Stimulated activated CD4-positive, alpha-beta T cell treated with anti-CD3 and anti-CD28 coated beads, Interleukin-4, amount 100 ng/mL, for 4 hours (primary cell): ENCODE results near the gene CHRNA3.
A peak's percentile ranks its signal among the peaks of the same experiment; 100 is the strongest.
"Not testable (repeated sequence)": the region's sequence is repeated elsewhere in the genome, so short reads cannot be mapped to it uniquely, and the experiment has no call there.

Source experiments
- DNase-seq, 2 experiments: peaks; one replicate each; pipeline ENCODE4 v3.0.0-alpha.2; 2020

CHRNA3 gene

GRCh38 chr15:78616506-78616905 is 4.3 kb downstream of the CHRNA3 start:
- DNase-seq: no peak

GRCh38 chr15:78615151-78615589 is 5.6 kb downstream of the CHRNA3 start:
- DNase-seq: no peak

GRCh38 chr15:78614021-78614420 is 6.8 kb downstream of the CHRNA3 start:
- DNase-seq: no peak

DNA sequence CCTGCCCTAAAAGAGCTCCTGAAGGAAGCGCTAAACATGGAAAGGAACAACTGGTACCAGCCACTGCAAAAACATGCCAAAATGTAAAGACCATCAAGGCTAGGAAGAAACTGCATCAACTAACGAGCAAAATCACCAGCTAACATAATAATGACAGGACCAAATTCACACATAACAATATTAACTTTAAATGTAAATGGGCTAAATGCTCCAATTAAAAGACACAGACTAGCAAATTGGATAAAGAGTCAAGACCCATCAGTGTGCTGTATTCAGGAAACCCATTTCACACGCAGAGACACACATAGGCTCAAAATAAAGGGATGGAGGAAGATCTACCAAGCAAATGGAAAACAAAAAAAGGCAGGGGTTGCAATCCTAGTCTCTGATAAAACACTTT is 11.2 kb downstream of the CHRNA3 start:
- DNase-seq: not testable (repeated sequence)

- DNase-seq: no peak
Observed at GRCh38 chr15:78605680-78606079, 15.1 kb downstream of the CHRNA3 start.

- no peak for DNase-seq
Observed at GRCh38 chr15:78605201-78605600, 15.6 kb downstream of the CHRNA3 start.

- no peak for DNase-seq
Observed at GRCh38 chr15:78604420-78604819, 16.4 kb downstream of the CHRNA3 start.

DNA sequence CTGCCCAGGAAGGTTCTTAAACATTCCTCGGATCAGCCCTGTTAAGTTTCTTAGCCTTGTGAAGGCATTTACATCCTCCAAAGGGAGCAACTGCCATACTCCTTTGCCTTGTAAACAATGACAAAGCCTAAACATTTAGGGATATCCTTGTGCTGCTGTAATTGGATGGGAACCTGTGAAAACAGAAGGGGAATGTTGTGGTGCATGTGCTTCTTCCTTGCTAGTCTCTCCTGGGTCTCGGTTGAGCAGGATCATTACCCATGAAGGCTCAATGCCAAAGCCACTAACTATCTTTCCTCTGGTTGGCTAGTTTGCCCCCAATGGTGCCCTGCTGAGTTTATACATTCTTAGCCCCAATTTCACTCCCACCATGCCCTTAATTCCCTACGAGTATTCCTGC is 17.3 kb downstream of the CHRNA3 start:
- no peak for DNase-seq

- DNase-seq: no peak
Observed at GRCh38 chr15:78599189-78599588, 21.6 kb downstream of the CHRNA3 start.

GRCh38 chr15:78598348-78598747 is 22.4 kb downstream of the CHRNA3 start:
- DNase-seq: no peak

GRCh38 chr15:78597583-78597982 is 23.2 kb downstream of the CHRNA3 start:
- no peak for DNase-seq

DNA sequence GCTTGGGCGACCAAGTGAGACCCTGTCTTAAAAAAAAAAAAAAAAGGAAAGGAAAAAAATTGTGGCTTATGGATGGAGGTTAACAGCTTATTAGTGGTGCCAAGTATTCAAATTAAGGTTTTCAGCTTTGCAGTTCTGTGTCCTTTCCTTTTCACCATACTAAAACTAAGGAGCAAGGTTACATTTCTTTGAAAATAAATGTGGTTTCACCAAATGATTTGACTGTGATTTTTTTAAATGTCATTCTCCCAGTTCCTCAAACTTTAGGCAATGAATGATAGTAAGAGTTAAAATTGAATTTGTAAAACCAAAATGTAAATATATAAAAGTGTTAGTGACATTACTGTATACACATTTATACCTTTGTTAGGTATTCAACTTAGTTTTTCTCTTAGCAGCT is 45.9 kb downstream of the CHRNA3 start:
- no peak for DNase-seq

DNA sequence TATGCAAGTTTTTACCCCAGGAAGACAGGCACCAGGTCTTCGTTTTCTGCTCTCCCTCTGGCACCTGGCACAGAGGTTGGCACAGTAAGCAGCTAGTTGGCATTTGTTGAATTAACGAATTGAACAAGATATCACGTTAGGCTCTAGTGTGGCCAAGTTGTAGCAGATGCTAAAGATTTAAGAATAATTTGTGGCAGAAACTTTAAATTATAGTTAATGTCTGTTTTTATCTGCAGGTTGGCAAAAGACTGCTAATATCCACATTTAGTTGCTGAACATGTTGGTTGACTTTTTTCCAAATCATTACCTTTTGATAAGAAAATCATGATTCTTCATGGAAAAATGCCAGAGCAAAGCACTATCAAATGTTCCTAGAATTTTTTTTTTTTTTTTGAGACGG is 47.4 kb downstream of the CHRNA3 start:
- no peak for DNase-seq

DNA sequence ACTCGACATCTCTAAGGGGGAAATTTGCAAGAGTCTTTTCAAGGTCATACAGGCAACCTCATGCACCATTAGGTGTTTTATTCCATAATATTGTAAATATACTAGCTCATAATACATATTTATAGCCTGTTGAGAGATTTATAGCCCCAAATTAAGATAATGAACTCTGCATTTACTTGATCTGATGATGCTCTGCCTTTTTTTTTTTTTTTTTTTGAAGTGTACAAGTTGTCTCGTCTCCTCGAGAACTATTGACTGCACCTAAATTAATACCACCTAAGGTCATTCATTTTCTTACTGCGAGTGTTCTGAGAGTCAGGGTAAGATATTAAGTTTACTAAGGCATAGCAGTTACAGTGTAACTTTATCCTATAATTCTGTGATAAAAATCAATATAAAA is 49.4 kb downstream of the CHRNA3 start:
- no peak for DNase-seq

GRCh38 chr15:78570710-78571109 is 50.1 kb downstream of the CHRNA3 start:
- DNase-seq: no peak

DNA sequence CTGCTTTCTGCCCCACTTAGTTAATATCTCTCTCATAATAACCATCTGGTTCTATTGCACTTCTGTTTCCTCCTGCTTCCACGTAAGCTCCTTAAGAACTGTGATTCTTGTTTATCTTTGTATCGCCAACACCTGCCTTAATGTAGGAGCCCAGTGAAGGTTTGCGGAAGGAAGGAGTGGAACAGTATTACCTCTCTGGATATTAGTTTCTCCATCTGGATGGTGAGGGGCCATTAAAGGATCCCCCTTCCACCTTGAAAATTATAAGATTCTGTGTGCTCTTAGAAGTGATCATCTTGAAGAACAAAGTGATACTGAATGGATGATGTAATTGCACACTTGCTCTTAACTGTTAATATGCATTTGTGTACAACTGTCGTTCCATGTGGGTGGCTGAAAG is 53.3 kb downstream of the CHRNA3 start:
- no peak for DNase-seq

DNA sequence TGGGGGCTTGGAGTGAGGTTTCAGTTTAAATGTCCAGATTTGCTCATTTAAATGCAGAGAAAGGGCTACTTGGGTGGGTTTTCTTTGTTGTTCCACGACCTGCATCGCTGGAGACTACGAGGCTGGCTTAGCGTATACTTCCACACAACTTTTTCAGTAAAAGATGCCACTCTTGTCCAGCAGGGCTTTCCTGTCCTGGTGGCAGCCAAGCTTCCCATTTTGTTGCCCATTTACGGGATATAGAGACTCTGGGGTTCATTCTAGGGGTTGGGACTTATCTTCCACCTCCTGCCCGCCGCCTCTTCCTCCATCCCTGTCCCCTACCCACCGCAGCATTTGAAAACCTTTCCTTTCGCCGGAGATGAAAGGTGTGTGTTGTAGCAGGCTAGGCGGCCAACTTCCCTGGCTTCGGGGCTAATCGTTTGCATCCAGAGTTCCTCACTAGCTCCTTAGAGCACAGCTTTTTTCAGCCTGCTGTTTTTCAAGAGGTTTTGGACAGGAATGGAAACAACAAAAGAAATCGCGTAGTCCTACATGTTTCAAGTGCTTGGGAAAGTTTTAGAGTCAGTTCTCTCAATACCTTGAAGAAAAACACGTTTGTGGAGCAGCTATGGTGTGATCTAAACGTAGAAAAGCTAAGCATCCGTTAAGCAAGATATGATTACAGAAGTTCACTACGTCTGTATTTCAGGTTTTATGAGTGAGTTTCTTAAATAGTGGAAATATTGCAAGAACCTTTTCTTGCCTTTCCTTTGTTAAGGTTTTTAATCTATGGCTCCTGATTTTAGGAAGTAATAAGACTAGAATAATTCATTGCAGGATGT is 54.6 kb downstream of the CHRNA3 start:
- DNase-seq: no peak

DNA sequence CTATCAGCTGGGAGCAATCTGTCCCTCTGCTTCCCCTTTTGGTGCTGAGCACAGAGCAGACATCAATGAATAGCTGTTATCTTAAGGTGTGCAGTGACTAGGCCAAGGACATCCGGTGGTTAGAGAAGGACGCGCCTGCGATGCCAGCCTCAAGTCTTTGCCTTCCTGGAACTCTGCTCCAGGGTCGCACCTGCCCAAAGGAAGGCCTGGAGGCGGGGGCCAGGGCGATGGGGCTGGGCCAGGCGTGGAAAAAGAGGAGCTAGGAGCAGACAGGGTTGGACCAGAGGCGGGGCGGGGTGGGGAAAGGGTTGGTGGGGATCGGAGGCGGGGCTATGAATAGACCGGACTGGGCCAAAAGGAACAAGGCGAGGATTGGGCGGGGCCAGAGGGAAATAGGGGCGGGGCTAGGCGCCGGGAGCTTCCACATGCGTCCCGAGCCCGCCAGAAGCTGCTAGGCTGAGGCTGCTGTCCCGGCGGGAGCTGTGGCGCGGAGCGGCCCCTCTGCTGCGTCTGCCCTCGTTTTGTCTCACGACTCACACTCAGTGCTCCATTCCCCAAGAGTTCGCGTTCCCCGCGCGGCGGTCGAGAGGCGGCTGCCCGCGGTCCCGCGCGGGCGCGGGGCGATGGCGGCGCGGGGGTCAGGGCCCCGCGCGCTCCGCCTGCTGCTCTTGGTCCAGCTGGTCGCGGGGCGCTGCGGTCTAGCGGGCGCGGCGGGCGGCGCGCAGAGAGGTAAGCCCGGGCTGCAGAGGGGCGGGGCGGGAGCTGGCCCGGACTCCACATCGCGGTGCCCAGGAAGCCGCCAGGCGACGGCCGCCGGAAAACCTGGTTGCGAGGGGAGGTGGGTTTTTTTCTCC is 55.5 kb downstream of the CHRNA3 start, which contains the start of gene CHRNA5:
Gene CHRNA5, plus strand, starts transcription at position 424 of the 854 bp plus-strand sequence. Its CDS starts 200 bp downstream, at position 624.
- peak; percentile 73 to 83 for DNase-seq

- no peak for DNase-seq
Observed at GRCh38 chr15:78564743-78565096, 56.1 kb downstream of the CHRNA3 start.

DNA sequence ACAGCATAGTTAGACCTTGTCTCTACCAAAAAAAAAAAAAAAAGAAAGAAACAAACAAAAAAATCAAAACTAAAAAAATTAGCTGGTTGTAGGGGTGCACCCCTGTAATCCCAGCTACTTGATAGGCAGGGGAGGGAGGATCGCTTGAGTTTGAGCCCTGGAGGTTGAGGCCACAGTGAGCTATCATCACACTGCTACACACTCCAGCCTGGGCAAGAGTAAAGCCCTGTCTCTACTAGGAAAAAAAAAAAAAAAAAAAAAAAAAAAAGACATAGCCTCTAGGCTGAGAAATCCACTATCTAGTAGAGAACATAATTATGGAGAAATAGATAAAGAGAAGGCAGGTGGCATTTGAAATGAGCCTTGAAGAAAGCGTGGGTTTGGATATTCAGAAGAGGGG is 57.7 kb downstream of the CHRNA3 start:
- DNase-seq: no peak

DNA sequence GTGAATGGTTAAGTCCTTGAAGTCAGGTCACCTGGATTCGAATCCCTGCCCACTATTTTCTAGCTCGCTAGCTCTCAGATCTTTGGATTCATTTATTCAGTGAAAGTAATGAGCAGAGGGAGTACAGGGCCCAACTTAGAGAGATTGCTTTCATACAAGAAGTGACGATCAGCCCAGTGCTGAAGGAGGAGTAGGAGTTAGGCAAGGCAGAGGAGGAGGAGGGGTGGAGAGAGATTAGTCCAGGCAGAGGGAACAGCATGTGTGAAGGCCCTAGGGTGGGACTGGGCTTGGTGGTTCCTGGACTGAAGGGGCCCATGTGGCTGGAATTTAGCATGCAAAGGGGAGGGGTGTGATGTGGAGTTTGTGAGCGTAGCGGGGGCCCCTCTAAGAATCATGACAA is 59.3 kb downstream of the CHRNA3 start:
- DNase-seq: no peak

GRCh38 chr15:78560201-78560600 is 60.6 kb downstream of the CHRNA3 start:
- DNase-seq: not testable (repeated sequence)

DNA sequence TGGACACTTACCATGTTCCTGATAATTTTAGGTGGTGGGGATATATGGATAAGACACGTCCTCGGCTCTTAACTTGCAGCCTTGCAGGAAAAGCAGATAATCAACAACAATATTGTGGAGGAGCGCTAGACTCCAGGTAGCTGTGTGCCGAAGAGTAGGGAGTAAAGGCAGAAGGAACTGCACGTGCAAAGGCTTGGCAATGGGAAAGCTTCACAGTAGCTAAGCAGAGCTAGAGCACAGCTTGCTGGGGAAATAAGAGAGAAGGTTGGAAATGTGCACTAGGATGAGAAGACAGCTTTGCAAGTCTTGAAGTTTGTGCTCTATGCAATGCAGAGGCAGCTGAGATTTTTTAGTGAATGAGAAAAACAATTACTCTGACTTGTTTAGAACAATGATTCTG is 68.2 kb downstream of the CHRNA3 start:
- DNase-seq: no peak

- DNase-seq: no peak
Observed at GRCh38 chr15:78551902-78552301, 68.9 kb downstream of the CHRNA3 start.
